ENCODE results near the gene AGXT. TPM values are rescaled to one million over a fixed set of nuclear protein-coding genes. Genes with fewer than 3 reads are reported as not detected.

Gene AGXT
- total RNA-seq, 1 experiment from 2014 or later: 0.36 TPM

DNA sequence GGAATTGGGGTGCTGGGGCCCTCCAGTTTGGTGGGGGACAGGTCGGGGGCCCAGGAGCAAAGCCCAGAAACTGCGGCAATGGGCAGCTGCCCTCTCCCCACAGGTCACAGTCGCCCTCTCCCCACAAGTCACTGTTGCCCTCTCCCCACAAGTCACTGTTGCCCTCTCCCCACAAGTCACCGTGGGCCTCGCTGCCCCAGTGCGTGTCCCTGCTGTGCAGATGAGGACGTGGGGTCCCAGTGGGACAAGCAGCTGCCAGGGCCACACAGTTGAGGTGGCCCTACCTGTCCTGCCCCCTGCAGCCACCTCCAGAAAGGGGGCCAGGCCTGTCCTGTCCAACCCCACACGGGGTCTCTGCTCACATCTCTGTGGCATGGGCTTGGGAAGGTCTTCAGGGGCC lies 13.0 kb upstream of the AGXT start:
- in situ Hi-C loops (cut with HindIII; ENCODE audit: low pct_unique_long_range_greater_than_20kb, low sequenced_read_pairs) (no loop called here), intact Hi-C loops (cut with micrococcal nuclease; ENCODE audit: unreplicated experiment) (no loop called here)
- H3K4me3 ChIP-seq (ENCODE audit: low read depth in 2 of 2, low read length in 2 of 2): no peak overlapping the region
- H3K9me3 ChIP-seq (ENCODE audit: control insufficient read depth, insufficient read depth, low read depth, low read length): peaks cover 6% of the 10 kb centered on the region; the same call in 1 of the 2 replicates
- ATAC-seq (no peak), DNase-seq (ENCODE audit: low read depth, low spot score) (no peak)
- H3K4me1 ChIP-seq (ENCODE audit: control insufficient read depth, insufficient read depth, low read length): no peaks in the 10 kb centered on the region
- no peak overlapping the region for H3K27ac ChIP-seq (ENCODE audit: low read length)
- POLR2A ChIA-PET: no interaction called here
- H3K36me3 ChIP-seq (ENCODE audit: control insufficient read depth, insufficient read depth, low read length): no peaks in the 10 kb centered on the region
- no peaks in the 10 kb centered on the region for H3K27me3 ChIP-seq (ENCODE audit: control insufficient read depth, insufficient read depth, low read length)
- no TSS peak for BruUV-seq (replicated peaks)
- CTCF ChIA-PET: no interaction called here
- TF ChIP-seq SIN3A (IDR thresholded peaks at IDR 0.05; ENCODE audit: borderline replicate concordance, insufficient read depth, low read depth, low read length): no peak
- TF ChIP-seq, protein P1, sequence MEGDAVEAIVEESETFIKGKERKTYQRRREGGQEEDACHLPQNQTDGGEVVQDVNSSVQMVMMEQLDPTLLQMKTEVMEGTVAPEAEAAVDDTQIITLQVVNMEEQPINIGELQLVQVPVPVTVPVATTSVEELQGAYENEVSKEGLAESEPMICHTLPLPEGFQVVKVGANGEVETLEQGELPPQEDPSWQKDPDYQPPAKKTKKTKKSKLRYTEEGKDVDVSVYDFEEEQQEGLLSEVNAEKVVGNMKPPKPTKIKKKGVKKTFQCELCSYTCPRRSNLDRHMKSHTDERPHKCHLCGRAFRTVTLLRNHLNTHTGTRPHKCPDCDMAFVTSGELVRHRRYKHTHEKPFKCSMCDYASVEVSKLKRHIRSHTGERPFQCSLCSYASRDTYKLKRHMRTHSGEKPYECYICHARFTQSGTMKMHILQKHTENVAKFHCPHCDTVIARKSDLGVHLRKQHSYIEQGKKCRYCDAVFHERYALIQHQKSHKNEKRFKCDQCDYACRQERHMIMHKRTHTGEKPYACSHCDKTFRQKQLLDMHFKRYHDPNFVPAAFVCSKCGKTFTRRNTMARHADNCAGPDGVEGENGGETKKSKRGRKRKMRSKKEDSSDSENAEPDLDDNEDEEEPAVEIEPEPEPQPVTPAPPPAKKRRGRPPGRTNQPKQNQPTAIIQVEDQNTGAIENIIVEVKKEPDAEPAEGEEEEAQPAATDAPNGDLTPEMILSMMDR (IDR thresholded peaks at IDR 0.05): no peak
- TF ChIP-seq POLR2AphosphoS5 (IDR thresholded peaks at IDR 0.05; ENCODE audit: low read depth, low read length): no peak
- TF ChIP-seq, protein P2, sequence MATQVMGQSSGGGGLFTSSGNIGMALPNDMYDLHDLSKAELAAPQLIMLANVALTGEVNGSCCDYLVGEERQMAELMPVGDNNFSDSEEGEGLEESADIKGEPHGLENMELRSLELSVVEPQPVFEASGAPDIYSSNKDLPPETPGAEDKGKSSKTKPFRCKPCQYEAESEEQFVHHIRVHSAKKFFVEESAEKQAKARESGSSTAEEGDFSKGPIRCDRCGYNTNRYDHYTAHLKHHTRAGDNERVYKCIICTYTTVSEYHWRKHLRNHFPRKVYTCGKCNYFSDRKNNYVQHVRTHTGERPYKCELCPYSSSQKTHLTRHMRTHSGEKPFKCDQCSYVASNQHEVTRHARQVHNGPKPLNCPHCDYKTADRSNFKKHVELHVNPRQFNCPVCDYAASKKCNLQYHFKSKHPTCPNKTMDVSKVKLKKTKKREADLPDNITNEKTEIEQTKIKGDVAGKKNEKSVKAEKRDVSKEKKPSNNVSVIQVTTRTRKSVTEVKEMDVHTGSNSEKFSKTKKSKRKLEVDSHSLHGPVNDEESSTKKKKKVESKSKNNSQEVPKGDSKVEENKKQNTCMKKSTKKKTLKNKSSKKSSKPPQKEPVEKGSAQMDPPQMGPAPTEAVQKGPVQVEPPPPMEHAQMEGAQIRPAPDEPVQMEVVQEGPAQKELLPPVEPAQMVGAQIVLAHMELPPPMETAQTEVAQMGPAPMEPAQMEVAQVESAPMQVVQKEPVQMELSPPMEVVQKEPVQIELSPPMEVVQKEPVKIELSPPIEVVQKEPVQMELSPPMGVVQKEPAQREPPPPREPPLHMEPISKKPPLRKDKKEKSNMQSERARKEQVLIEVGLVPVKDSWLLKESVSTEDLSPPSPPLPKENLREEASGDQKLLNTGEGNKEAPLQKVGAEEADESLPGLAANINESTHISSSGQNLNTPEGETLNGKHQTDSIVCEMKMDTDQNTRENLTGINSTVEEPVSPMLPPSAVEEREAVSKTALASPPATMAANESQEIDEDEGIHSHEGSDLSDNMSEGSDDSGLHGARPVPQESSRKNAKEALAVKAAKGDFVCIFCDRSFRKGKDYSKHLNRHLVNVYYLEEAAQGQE (IDR thresholded peaks at IDR 0.05; ENCODE audit: insufficient read depth in 1 of 2, low read depth in 2 of 2, low read length in 1 of 2): no peak
- TF ChIP-seq TCF7L2 (IDR thresholded peaks at IDR 0.05; ENCODE audit: low read depth, low read length): no peak

DNA sequence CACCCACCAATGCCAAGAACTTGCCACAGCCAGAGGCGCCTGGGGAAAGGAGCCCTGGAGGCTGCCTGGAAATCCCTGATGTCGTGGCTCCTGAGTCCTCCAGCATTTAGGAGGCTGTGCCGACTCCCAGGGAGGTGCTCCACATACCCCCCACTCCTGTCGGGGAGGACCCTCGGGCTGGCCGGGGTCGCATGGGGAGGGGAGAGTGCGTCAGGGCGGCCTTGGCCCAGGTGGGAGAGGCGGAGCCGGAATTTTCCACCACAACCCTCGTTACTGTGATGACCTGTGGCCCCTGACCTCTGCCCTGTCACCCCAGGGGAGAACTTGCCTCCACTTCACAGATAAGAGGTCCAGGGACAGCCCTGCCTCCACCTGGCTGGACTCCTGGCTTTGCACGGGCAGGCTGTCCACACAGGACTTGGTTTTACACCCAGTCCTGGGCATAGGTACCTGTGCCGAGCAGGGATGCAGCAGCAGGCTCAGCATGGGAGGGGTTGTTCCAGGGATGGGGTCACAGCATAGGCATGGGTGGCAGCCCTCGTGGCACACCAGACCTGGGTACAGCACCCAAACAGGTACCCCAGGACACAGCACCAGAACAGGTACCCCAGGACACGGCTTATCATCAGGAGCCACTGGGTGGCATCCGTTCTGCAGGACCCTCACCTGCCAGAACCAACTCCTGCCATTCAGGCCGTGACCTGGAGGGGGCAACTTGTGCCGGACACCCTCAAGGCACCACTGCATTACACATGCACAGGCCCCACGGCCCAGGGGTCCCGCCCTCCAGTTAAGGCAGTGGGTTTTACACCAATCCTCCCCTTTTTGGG lies 12.3 kb upstream of the AGXT start:
- POLR2A ChIA-PET: no interaction called here
- peaks cover 6% of the 10 kb centered on the region; the same call in 1 of the 2 replicates for H3K9me3 ChIP-seq (ENCODE audit: control insufficient read depth, insufficient read depth, low read depth, low read length)
- H3K27ac ChIP-seq (ENCODE audit: low read length): no peak overlapping the region
- H3K4me1 ChIP-seq (ENCODE audit: control insufficient read depth, insufficient read depth, low read length): no peaks in the 10 kb centered on the region
- in situ Hi-C loops (cut with HindIII; ENCODE audit: low pct_unique_long_range_greater_than_20kb, low sequenced_read_pairs): no loop called here
- intact Hi-C loops (cut with micrococcal nuclease; ENCODE audit: unreplicated experiment): no loop called here
- DNase-seq (ENCODE audit: low read depth, low spot score) (no peak), ATAC-seq (peak; percentile 66)
- no peaks in the 10 kb centered on the region for H3K27me3 ChIP-seq (ENCODE audit: control insufficient read depth, insufficient read depth, low read length)
- H3K4me3 ChIP-seq (ENCODE audit: low read depth in 2 of 2, low read length in 2 of 2): no peak overlapping the region
- CTCF ChIA-PET: no interaction called here
- H3K36me3 ChIP-seq (ENCODE audit: control insufficient read depth, insufficient read depth, low read length): no peaks in the 10 kb centered on the region
- no TSS peak for BruUV-seq (replicated peaks)
- no peak for TF ChIP-seq POLR2AphosphoS5 (IDR thresholded peaks at IDR 0.05; ENCODE audit: low read depth, low read length)
- TF ChIP-seq, protein P2 (IDR thresholded peaks at IDR 0.05; ENCODE audit: insufficient read depth in 1 of 2, low read depth in 2 of 2, low read length in 1 of 2): no peak
- TF ChIP-seq, protein P1 (IDR thresholded peaks at IDR 0.05): peak; percentile 57
